ENCODE results near the gene MEGF6.

Gene MEGF6

GRCh38 chr1:3568815-3569435 lies 42.4 kb downstream of the MEGF6 start:
- no peak for DNase-seq

DNA sequence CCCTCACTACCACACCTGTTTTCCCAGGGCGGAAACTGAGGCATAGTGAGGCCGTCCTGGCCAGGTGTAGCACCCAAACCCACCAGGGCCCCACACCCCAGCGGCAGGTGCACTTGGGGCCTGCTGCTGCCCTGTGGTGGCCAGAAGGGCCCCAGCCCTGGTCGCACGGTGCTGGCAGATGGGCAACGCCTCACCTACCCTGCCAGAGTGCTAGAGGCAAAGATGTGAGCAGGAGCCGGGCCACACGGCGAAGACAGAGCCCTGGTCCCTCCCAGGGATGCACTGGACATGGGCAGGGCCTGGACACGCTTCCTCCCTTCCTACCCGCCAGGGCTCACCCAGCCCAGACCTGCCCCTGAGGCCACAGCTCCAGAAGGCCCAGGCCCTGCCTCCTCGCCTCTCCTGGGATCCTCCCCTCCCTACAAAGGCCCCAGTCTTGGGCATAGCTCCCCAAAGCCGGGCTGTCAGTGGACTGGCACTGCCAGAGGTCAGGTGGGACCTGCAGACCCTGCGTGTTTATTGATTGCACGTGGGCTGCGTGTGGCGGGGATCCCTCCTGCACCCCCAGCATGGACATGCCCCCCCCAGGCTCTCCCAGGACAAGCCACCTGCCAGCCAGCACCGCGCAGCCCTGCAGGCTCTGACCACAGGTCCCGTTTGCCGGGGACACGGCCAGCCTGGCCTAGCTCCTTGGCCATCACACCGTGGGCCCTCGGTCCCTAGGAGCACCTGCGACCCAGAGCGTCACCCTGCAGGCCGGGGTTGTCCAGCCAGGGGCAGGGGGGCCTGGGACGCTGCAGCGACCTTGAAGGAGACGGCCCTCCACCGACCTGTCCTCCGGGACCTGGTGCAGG lies 44.1 kb downstream of the MEGF6 start:
- no peak for DNase-seq

- no peak for DNase-seq
Measured at GRCh38 chr1:3566003-3566885, 45.1 kb downstream of the MEGF6 start.

- DNase-seq = no peak
Measured at GRCh38 chr1:3564921-3565831, 46.1 kb downstream of the MEGF6 start.

- DNase-seq = no peak
Measured at GRCh38 chr1:3563610-3564009, 47.7 kb downstream of the MEGF6 start.

DNA sequence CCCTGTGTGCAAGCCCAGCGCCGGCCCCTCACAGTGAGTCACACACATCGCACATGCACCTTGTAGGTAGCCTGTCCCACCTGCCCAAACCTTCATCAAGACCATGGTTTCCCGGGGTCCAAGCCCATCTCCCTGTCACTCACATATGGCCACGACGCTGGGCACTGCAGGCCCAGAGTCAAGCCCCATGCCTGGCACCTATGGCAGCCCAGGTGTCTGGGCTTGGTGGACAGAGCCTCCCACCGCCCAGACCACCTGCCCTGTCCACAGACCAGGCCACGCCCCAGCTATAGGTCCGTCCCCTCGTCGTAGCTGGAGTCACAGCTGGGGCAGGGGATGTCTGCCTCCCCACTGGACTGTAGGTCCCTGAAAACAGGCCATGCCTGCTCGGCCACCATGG lies 48.2 kb downstream of the MEGF6 start:
- no peak for DNase-seq

DNA sequence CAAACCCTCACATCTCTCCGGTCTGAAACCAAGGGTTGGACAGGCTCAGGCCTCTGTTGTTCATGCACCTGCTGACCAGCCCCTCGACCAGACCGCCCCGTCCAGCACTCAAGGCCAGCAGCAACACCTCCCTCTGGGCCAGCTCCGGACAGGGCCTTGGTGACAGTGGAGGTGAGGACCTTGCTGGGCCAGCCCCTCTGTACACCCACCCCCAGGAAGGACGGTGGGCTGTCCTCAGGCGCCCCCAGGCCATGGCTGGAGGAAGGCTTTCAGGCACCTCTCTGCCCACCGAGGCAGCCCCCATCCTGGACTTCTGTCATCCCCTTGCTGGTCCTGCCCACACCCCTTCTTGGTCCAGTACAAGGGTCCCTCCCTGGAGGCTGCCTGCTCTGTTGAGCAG lies 48.6 kb downstream of the MEGF6 start:
- no peak for DNase-seq

DNA sequence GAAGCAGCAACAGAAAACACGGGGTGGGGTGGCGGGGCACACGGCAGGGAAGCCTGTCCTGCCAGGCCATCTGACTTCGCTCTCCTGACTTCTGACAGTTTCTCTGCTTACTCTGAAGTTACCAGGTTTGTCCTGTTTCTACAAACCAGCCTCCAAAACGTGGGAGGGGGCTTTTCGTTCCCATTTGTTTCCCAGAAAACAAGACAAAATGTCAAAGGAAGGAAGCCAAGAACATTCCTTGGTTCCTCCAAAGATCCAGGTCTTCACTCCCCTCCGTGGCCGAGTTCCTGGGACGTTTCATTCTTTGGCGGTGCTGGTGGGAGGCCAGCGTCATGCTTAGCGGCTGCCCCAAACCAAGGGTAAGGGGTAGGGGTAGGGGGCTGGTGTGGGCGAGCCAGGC lies 49.6 kb downstream of the MEGF6 start:
- DNase-seq = no peak

DNA sequence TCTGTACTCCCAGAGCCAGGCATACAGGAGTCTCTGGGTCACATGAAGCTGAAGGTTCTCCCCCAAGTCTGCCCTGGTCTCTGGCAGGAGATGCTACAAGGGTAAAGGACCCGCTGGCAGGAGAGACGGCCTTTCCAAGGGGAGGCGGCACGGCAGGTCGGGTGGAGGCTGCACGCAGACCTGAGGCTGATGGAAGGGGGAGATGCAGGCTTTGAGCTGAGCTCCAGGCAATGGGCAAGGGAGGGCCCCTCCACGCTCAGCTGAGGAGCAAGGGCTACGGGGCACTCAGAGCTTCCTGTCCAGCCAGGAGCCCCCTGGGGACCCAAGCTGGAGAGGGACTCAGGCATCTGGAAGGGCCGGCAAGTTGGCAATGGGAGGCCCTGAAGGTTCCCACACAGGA lies 50.3 kb downstream of the MEGF6 start:
- no peak for DNase-seq

DNA sequence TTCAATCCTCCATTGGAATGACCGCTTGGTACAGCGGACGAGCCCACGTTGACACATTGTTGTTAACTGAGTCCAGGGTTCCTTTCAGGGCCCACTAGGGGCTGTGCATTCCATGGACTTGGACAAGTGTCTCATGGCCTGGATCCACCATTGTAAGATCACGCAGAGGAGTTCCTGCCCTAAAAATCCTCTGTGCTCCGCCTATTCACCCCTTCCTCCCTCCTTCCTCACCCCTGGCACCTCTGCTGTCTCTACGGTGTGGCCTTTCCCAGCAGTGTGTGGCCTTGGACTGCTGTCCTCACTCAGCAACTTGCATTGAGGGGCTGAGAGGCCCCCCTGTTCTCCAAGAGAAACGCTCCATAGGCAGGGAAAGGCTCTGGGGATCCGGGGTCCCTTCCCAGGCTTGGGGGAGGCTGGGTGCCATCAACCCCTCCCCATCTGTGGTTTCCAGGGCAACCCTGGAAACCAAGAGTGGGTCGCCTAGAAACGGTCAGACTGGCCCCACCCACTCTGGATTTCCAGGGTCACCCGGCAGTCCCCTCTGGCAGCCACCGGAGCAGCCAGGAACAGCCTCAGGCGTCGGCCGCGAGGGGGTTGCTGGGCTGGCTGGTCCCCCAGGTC lies 50.9 kb downstream of the MEGF6 start:
- DNase-seq = no peak

GRCh38 chr1:3558036-3558726 lies 53.1 kb downstream of the MEGF6 start:
- no peak for DNase-seq

DNA sequence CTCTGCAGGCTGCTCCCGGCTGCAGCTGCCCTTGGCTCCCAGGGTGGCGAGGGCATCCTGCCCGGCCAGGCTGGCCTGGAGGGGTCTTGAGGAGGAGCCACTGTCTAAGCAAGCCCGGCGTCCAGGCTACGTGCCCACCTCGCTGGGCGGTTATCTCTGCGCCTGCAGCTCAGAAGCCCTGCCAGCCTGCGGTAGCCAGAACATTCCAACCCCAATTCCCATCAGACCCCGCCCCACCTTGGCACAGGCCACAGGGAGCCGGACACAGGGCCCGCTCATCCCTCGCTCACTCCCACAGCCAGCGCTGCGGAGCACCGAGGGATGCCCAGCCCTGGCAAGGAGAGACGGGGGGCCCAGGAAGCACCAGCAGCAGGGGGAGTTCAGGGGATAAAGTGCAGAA lies 53.9 kb downstream of the MEGF6 start:
- no peak for DNase-seq

GRCh38 chr1:3556336-3556735 lies 55.0 kb downstream of the MEGF6 start:
- DNase-seq = no peak

DNA sequence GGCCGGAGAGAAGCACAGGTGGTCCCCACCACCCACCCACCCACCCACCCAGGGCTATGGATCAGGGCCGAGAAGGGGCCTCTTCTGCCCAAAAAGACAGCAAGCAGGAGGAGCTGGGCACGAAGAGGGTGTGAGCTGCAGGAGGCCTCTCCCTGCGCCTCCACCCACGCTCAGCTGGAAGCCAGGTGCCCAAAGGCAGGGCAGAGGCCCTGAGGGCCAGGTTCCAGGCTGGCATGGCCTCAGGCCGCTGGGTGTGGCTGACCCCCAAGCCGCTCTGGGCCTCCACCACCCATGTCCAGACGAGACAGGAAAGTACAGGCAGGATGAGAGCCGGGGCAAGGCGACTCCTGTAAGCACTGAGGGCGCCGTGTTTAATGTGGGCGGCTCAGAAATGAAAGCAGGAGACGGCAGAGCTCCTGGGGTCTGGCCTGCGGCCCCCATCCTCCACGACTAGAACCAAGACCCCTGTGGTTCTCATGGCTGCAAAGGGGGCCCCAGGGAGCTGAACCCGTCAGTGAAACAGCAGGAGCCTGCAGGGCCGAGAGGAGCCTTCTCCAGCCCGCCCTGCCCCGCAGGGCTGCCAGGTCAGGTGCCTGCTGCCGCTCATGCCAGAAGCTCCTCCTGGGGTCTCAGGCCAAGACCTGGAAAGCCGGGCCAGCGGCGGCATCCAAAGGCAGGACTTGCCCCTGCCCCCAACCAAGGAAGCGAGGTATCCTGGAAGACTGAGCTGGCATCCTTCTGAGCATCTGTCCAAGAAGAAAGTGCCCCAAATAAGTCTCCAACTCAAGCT lies 56.0 kb downstream of the MEGF6 start:
- DNase-seq = no peak

- no peak for DNase-seq
Measured at GRCh38 chr1:3553940-3554223, 57.4 kb downstream of the MEGF6 start.

DNA sequence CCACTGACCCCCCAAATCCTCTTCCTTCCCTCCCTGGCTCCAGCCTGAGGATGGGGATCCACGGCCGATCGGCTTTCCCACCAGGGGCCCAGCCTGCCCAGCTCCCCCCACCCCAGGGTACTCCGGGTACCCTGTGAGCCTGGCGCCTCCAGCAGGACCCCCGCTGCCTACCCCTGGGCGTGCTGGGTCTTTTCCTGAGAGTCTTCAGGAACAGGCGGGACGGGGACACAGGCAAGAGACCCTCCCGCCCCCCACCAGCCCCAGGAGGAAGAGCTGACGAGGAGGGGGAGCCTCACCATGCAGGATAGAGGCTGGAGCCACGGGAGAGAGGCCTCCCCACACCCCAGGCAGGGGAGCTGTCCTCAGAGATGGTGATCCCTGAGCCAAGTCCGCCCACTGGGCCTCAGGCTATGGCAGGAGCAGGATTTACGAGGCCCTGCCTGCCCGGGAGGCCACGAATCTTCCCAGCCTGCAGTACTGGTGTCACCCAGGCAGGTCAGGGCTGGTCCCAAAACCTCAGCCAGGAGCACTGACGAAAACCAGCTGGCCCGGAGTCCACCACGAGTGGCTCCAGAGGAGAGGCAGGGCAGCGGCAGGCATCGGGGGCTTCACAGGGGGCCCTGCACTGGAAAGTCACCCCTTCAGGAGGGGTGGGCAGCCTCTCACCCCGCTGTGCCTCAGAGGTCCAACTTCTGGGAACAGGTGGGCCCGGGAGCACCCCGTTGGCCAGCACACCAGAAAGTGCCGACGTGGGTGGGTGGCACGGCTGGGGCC lies 58.0 kb downstream of the MEGF6 start:
- no peak for DNase-seq

DNA sequence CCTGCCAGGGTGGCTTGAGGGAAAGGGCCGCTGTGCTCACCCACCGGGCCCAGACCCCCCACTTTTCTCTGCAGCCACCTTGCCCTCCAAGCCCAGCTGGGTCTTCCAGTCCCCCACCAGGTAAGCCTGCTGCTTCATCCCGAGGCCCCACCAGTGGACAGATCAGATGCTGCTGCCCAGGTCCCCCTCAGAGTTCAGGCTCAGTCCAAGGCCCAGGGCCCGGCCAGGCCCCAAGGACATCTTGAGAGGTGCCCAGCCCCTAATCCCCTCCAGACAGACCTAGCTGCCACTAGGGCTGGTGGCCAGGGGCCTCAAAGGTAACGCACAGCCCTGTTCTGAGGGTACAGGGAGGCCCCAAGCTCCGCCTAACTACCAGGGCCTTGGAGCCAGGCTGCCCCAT lies 58.6 kb downstream of the MEGF6 start:
- no peak for DNase-seq

- DNase-seq = no peak
Measured at GRCh38 chr1:3552176-3552575, 59.1 kb downstream of the MEGF6 start.

DNA sequence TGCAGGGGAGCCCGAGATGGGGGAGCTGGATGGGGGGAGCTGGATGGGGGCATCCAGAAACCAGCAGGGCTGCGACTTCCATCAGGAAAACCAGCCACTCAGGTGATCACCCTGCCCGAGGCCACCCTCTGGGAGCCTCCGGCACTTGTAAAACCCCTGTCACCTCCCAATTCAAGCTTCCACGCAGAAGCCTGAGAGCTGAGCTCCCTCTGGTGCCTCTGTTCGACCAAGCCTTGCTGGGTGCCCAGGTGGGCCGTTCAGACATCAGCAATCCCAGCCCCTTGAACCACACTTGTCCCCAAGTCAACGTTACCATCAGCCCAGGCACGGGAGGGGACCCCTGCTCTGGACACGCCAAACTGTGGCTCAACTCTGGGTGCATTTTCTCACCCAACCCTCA lies 59.6 kb downstream of the MEGF6 start:
- DNase-seq = no peak

DNA sequence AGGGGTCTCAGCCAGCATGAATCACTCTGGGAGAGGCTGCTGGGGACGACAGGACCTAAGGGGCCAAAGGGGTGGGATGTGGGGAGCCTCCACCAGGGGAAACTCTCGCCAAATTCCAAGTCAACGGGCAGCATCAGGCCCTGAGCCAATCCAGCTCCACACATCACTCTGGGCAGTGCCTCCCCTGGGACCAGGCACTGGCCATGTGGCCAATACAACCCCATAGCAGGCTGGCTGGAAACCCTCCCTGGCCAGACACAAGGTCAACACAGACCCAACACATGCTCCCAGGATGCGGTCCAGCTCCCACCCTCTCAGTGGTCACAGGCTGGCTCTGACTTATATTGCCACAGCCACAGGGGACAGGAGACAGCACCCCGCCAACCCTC lies 60.0 kb downstream of the MEGF6 start:
- no peak for DNase-seq

All from amniotic stem cell (primary cell).